H1 (cell line): ENCODE results near the gene ABCF3. TPM values are rescaled to one million over a fixed set of nuclear protein-coding genes. Genes with fewer than 3 reads are reported as not detected.

Experiments used
- CTCF ChIA-PET: fragments of 300-600 bp; sonication (Branson Sonifier 250); formaldehyde crosslinking; loops from one replicate; lab custom pipeline; 2021; ENCODE audit not compliant: partially characterized antibody; lab: Charles Lee
- POLR2A ChIA-PET: fragments of 300-600 bp; sonication (Branson Sonifier 250); formaldehyde crosslinking; loops from one replicate; lab custom pipeline; 2021; ENCODE audit warnings: inconsistent platforms; ENCODE audit not compliant: partially characterized antibody; lab: Charles Lee
- DNase-seq, 2 experiments: peaks; one replicate each; pipeline versions ENCODE4 v3.0.0 to v3.0.0-alpha.2; 2010 to 2022; ENCODE audit warnings: low spot score in 2 of 2, low read depth in 1 of 2, mixed read lengths in 1 of 2
- FAIRE-seq: peaks from 2 replicates; lab custom pipeline; 2011; peaks lifted over from hg19 to GRCh38; lab: Jason Lieb, UNC
- H2AFZ ChIP-seq: 2 replicates; pipeline ENCODE4 v1.8.1; 2012; ENCODE audit warnings: low read length, inconsistent platforms
- H2AK5ac ChIP-seq: 2 replicates; pipeline ENCODE4 v1.6.1; 2013; ENCODE audit warnings: low read depth, low read length
- H2BK120ac ChIP-seq: replicated peaks from 2 replicates; pipeline ENCODE3; 2013; ENCODE audit warnings: low read depth, low read length, inconsistent platforms
- H2BK12ac ChIP-seq: 2 replicates; pipeline ENCODE4 v1.6.1; 2013; ENCODE audit warnings: low read depth, low read length
- H2BK15ac ChIP-seq: 2 replicates; pipeline ENCODE4 v1.6.1; 2013; ENCODE audit warnings: low read length
- H2BK20ac ChIP-seq: 2 replicates; pipeline ENCODE4 v1.6.1; 2013; ENCODE audit warnings: low read length
- H2BK5ac ChIP-seq: 2 replicates; pipeline ENCODE4 v1.6.1; 2013; ENCODE audit warnings: low read depth, low read length
- H3K14ac ChIP-seq: 2 replicates; pipeline ENCODE4 v1.6.1; 2013; ENCODE audit warnings: inconsistent platforms; ENCODE audit not compliant: insufficient read length
- H3K18ac ChIP-seq: 2 replicates; pipeline ENCODE4 v1.6.1; 2013; ENCODE audit warnings: low read length; ENCODE audit errors: extremely low read depth
- H3K23ac ChIP-seq: 2 replicates; pipeline ENCODE4 v1.6.1; 2013; ENCODE audit warnings: inconsistent platforms; ENCODE audit not compliant: insufficient read length
- H3K23me2 ChIP-seq: 2 replicates; pipeline ENCODE4 v1.6.1; 2013; ENCODE audit warnings: low read depth, low read length
- H3K27ac ChIP-seq: 2 replicates; pipeline ENCODE4 v1.6.1; 2011; ENCODE audit warnings: low read depth, low read length, inconsistent platforms
- H3K27me3 ChIP-seq, 4 experiments: replicated peaks in 1 of 4; 1 replicate in 1 of 4; 2 replicates in 3 of 4; pipeline versions ENCODE4 v1.6.1 to v1.8.1; 2011 to 2013; ENCODE audit warnings: low read length in 3 of 4, mild to moderate bottlenecking in 3 of 4, inconsistent platforms in 2 of 4, mixed read lengths in 2 of 4, moderate library complexity in 1 of 4; ENCODE audit not compliant: control insufficient read depth in 3 of 4, insufficient read depth in 3 of 4; ENCODE audit errors: extremely low read depth in 1 of 4
- H3K36me3 ChIP-seq, 4 experiments: 2 replicates each; pipeline versions ENCODE4 v1.6.1 to v1.8.1; 2011 to 2013; ENCODE audit warnings: mild to moderate bottlenecking in 4 of 4, low read length in 3 of 4, moderate library complexity in 2 of 4, control low read depth in 1 of 4, inconsistent platforms in 1 of 4; ENCODE audit not compliant: insufficient read depth in 4 of 4, control insufficient read depth in 2 of 4
- H3K4ac ChIP-seq: replicated peaks from 2 replicates; pipeline ENCODE3; 2013; ENCODE audit warnings: low read length, low read depth, mixed read lengths, inconsistent platforms; ENCODE audit not compliant: insufficient read length
- H3K4me1 ChIP-seq, 4 experiments: replicated peaks in 1 of 4; 1 replicate in 1 of 4; 2 replicates in 3 of 4; pipeline versions ENCODE4 v1.6.1 to v1.8.1; 2011 to 2013; ENCODE audit warnings: low read length in 3 of 4, inconsistent platforms in 2 of 4, mixed read lengths in 1 of 4; ENCODE audit not compliant: insufficient read depth in 4 of 4, control insufficient read depth in 3 of 4
- H3K4me2 ChIP-seq, 2 experiments: 2 replicates each; pipeline versions ENCODE4 v1.6.1 to v1.8.1; 2011 to 2013; ENCODE audit warnings: low read depth in 2 of 2, low read length in 2 of 2, control low read depth in 1 of 2, inconsistent platforms in 1 of 2, mild to moderate bottlenecking in 1 of 2; ENCODE audit not compliant: insufficient read depth in 1 of 2
- H3K4me3 ChIP-seq, 4 experiments: fragments of 200-600, 300-600 bp in 1 of 4; sonication (generic), shearing (Covaris generic), sonication (Bioruptor Twin) in 1 of 4; 2 replicates each; pipeline versions ENCODE4 v1.5.1 to v1.8.1; 2011 to 2016; ENCODE audit warnings: low read length in 4 of 4, low read depth in 3 of 4, control low read depth in 2 of 4, inconsistent platforms in 2 of 4, mild to moderate bottlenecking in 2 of 4, mixed read lengths in 1 of 4, moderate library complexity in 1 of 4; ENCODE audit not compliant: insufficient read depth in 2 of 4; ENCODE audit errors: extremely low read depth in 1 of 4
- H3K56ac ChIP-seq: replicated peaks from 2 replicates; pipeline ENCODE3; 2013; ENCODE audit warnings: low read depth, mild to moderate bottlenecking, mixed read lengths, low read length, inconsistent platforms; ENCODE audit not compliant: insufficient read length
- H3K79me1 ChIP-seq: 2 replicates; pipeline ENCODE4 v1.6.1; 2013; ENCODE audit warnings: low read depth, low read length, control low read depth
- H3K79me2 ChIP-seq, 2 experiments: 2 replicates each; pipeline versions ENCODE4 v1.6.1 to v1.8.1; 2012 to 2013; ENCODE audit warnings: low read length in 2 of 2, mild to moderate bottlenecking in 2 of 2, inconsistent platforms in 1 of 2; ENCODE audit not compliant: insufficient read depth in 2 of 2, control insufficient read depth in 1 of 2
- H3K9ac ChIP-seq, 4 experiments: replicated peaks in 1 of 4; 1 replicate in 1 of 4; 2 replicates in 3 of 4; pipeline versions ENCODE4 v1.6.1 to v1.8.1; 2011 to 2013; ENCODE audit warnings: low read depth in 3 of 4, low read length in 3 of 4, control low read depth in 2 of 4, mild to moderate bottlenecking in 2 of 4, moderate library complexity in 2 of 4, inconsistent platforms in 1 of 4; ENCODE audit errors: extremely low read depth in 1 of 4
- H3K9me3 ChIP-seq, 2 experiments: 2 replicates each; pipeline versions ENCODE4 v1.6.1 to v1.8.1; 2012 to 2013; ENCODE audit warnings: mild to moderate bottlenecking in 2 of 2, moderate library complexity in 2 of 2, control low read depth in 1 of 2, inconsistent platforms in 1 of 2, low read depth in 1 of 2, low read length in 1 of 2, mixed read lengths in 1 of 2; ENCODE audit not compliant: insufficient read depth in 2 of 2
- H4K20me1 ChIP-seq, 2 experiments: replicated peaks in 1 of 2; 2 replicates each; pipeline versions ENCODE3 to v1.8.1; 2011 to 2013; ENCODE audit warnings: inconsistent platforms in 2 of 2, low read length in 2 of 2, mild to moderate bottlenecking in 1 of 2; ENCODE audit not compliant: insufficient read depth in 2 of 2, control insufficient read depth in 1 of 2
- H4K5ac ChIP-seq: 2 replicates; pipeline ENCODE4 v1.6.1; 2013; ENCODE audit warnings: low read length, low read depth, mixed read lengths, inconsistent platforms; ENCODE audit not compliant: insufficient read length
- H4K8ac ChIP-seq: 2 replicates; pipeline ENCODE4 v1.8.0; 2013; ENCODE audit warnings: mild to moderate bottlenecking, moderate library complexity, low read length, inconsistent platforms; ENCODE audit not compliant: insufficient read depth; ENCODE audit errors: extremely low read depth
- H4K91ac ChIP-seq: replicated peaks from 2 replicates; pipeline ENCODE3; 2013; ENCODE audit warnings: low read length, mixed read lengths, inconsistent platforms; ENCODE audit not compliant: insufficient read length
- CBX5 ChIP-seq: fragments of 300-800, 300-1000 bp; sonication (generic); IDR thresholded peaks from 2 replicates; pipeline ENCODE4 v1.7.1; 2016; ENCODE audit warnings: antibody characterized with exemption, low read length, low read depth
- POLR2AphosphoS5 ChIP-seq: IDR thresholded peaks from 2 replicates; pipeline ENCODE4 v1.6.1; 2011; ENCODE audit warnings: low read depth, low read length
- RAD21 ChIP-seq, 2 experiments: IDR thresholded peaks in 1 of 2; conservative IDR thresholded peaks in 1 of 2; 2 replicates each; pipeline ENCODE4 v1.6.1; 2011; ENCODE audit warnings: low read depth in 2 of 2, low read length in 2 of 2, improper control_type of control experiment in 1 of 2, inconsistent platforms in 1 of 2, mild to moderate bottlenecking in 1 of 2, moderate library complexity in 1 of 2
- SIX5 ChIP-seq: IDR thresholded peaks from 2 replicates; pipeline ENCODE4 v1.6.1; 2011; ENCODE audit warnings: mild to moderate bottlenecking, low read depth, low read length
- WGBS, 2 experiments: shearing (Covaris generic) in 1 of 2; methylation state at CpG; one replicate each; pipeline versions ENCODE4 v1.1.6 to v1.1.7; 2013 to 2015; ENCODE audit warnings: low lambda C conversion rate in 2 of 2, mixed read lengths in 2 of 2, inconsistent platforms in 1 of 2, low coverage in 1 of 2, missing lambda C conversion rate in 1 of 2; ENCODE audit not compliant: insufficient replicate concordance in 2 of 2, insufficient coverage in 1 of 2, insufficient read length in 1 of 2; ENCODE audit errors: extremely low coverage in 1 of 2, missing lambda C conversion rate in 1 of 2; 5-methylcytosine and 5-hydroxymethylcytosine counted together
- polyA plus RNA-seq, 7 experiments: library from polyadenylated mRNA; depleted of rRNA in 3 of 7; stranded (reverse) in 5 of 7; unstranded in 2 of 7; fragments of >200 nt in 5 of 7; fragments of 200-250 nt in 2 of 7; gene quantifications; 1 replicate in 5 of 7; 2 replicates in 1 of 7; 4 replicates in 1 of 7; pipeline versions ENCODE4 v1.2.1 to v1.2.3, GENCODE V29; 2011 to 2013; ENCODE audit warnings: missing spikeins in 2 of 7, mixed read lengths in 2 of 7
- total RNA-seq: library from RNA; stranded (reverse); fragmentation: NEBNext Ultra II Directional; extraction: Animal tissue kit (Norgen Biotek cat#: 25700); gene quantifications from 2 replicates; pipeline ENCODE4 v1.2.1, GENCODE V29; 2021
- TF ChIP-seq, protein P1 (sequence below): IDR thresholded peaks from 2 replicates; pipeline ENCODE4 v1.6.1; 2012; ENCODE audit warnings: inconsistent platforms

ABCF3 gene
- total and polyA plus RNA-seq, 2 of the 8 experiments (the other 6 are each of a cell fraction or from before 2014, with no cell fraction given), result 51.6 to 57.8 TPM

DNA sequence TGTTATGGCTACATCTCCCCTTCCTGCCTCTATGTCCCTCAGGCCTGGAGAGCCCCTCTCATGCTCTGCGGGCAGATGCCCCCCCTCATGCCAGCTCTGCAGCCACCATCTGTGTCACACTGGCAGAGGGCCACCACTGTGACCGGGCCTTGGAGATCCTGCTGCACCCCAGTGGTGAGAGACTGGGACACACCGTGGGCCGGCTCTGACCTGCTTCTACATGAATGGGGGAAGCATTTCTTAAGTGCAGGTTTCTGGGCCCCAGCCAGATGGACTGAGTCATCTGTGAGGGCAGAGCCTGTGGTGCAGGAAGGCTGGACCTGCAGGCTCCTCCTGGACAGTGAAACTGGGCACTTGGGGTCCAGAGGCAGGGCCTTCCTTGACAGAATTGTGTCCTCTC, 48.2 kb downstream of the ABCF3 start:
- Histone ChIP-seq H4K8ac (no peak overlapping the region), H2BK12ac (no peak overlapping the region), H3K23me2 (peaks cover 8% of the 10 kb centered on the region; the same call in 1 of the 2 replicates), H3K36me3 (peaks cover 0 to 8% (median 0%) of the 10 kb centered on the region in 4 experiments; a peak in 1 of 8 replicates), H3K4me2 (no peak overlapping the region), H2AK5ac (no peak overlapping the region), H2BK20ac (no peak overlapping the region), H4K91ac (no peak overlapping the region), H4K5ac (no peak overlapping the region), H3K4me3 (no peak overlapping the region), H3K27me3 (peaks cover 27 to 44% (median 38%) of the 10 kb centered on the region in 4 experiments), H3K4ac (no peak overlapping the region), H2BK120ac (no peak overlapping the region), H3K4me1 (peaks cover 0 to 14% (median 2%) of the 10 kb centered on the region in 4 experiments; a peak in 3 of 7 replicates), H3K56ac (no peak overlapping the region), H2BK5ac (no peak overlapping the region), H3K23ac (no peak overlapping the region), H3K18ac (no peak overlapping the region), H2AFZ (no peak overlapping the region), H3K27ac (no peak overlapping the region), H2BK15ac (no peak overlapping the region), H3K79me2 (no peaks in the 10 kb centered on the region), H3K9me3 (no peaks in the 10 kb centered on the region), H3K14ac (no peak overlapping the region), H3K79me1 (no peaks in the 10 kb centered on the region), H3K9ac (no peak overlapping the region), H4K20me1 (peaks cover 4 to 7% of the 10 kb centered on the region in 2 experiments)
- DNase-seq (no peak), FAIRE-seq (no peak)
- ChIA-PET CTCF (interaction anchor here (0.7 kb wide), 1 partner anchor 1000 kb away, joined by 3 read pairs; no protein-coding TSS in a partner anchor), POLR2A (interaction anchor here (1.2 kb wide), 1 partner anchor 9 kb away, joined by 3 read pairs; no protein-coding TSS in a partner anchor)
- 87% methylated on average over 4 of the region's 4 CpGs; no CpG with 5 or more reads in 1 of the 2 experiments for WGBS, 2 experiments
- TF ChIP-seq CBX5 (no peak), POLR2AphosphoS5 (no peak), RAD21 (IDR thresholded peaks at IDR 0.05 in 1 of 2, conservative IDR thresholded peaks at IDR 0.05 in 1 of 2; ENCODE audit: low read depth in 2 of 2, low read length in 2 of 2) (no peak), SIX5 (no peak)
- TF ChIP-seq, protein P1, sequence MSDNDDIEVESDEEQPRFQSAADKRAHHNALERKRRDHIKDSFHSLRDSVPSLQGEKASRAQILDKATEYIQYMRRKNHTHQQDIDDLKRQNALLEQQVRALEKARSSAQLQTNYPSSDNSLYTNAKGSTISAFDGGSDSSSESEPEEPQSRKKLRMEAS, result no peak
